GM12872 (cell line): ENCODE measurements around the gene DYRK1A.

Source experiments
- CTCF ChIP-seq: IDR thresholded peaks from 3 replicates; pipeline ENCODE4 v1.5.1; 2011; ENCODE audit warnings: low read depth, mild to moderate bottlenecking, low read length, moderate library complexity; ENCODE audit not compliant: insufficient read depth

Gene DYRK1A

GRCh38 chr21:37509802-37510393 lies 143.3 kb downstream of the DYRK1A start:
- no peak for TF ChIP-seq CTCF

DNA sequence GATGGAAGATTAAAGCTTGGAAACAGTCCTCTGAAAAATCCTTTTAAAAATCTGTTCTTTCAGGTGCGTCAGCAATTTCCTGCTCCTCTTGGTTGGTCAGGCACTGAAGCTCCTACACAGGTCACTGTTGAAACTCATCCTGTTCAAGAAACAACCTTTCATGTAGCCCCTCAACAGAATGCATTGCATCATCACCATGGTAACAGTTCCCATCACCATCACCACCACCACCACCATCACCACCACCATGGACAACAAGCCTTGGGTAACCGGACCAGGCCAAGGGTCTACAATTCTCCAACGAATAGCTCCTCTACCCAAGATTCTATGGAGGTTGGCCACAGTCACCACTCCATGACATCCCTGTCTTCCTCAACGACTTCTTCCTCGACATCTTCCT lies 145.3 kb downstream of the DYRK1A start:
- TF ChIP-seq CTCF, result no peak

- no peak for TF ChIP-seq CTCF
These were observed 146.8 kb downstream of the DYRK1A start for GRCh38 chr21:37513383-37513782.

DNA sequence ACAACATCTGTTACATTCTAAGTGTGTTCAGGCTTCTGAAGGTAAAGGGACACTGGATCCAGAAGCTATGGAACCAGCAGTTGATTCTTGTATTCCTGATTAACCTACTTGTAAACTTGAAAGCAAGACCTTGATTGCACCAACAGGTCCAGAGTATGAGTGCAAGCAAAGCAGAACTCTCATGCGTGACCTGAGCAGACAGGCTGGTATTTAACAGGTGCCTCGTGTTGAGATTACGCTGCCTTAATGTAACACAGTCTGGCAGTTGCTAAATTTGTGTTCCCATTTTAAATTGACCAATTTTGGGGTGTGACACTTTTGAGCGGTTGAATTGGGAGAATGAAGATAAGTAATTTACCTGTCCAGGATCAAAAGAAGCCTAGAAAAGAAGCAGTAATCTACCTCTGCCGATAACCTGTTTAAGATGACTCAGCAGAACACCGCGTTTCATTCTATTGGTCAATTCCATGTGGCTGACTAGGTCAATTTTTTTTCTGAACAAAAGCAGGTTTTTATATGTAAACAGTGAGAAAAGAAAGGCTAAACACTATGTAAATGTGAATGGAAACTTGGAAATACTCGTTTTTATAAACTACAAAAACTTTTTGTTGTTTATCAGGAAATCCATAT lies 147.6 kb downstream of the DYRK1A start:
- TF ChIP-seq CTCF, result no peak

DNA sequence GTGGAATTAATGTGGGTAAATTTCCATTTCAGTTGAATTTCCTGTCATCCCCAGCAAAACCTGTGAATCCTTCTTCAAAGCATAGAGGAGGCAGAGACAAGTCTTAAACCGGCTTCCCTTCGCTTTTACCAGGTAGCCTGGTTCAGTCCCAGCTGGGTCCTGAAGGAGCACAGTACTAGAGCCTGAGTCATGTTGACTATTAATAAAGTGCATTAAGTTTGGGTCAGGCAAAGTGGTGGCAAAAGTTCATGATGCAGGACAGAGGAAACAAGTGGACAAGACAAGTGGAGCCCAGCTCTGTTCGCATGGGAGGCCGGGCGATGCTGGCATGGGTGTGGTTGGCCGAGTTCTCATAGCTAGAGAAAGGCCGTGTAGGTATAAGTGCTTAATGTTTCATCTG lies 150.4 kb downstream of the DYRK1A start:
- TF ChIP-seq CTCF, result no peak

DNA sequence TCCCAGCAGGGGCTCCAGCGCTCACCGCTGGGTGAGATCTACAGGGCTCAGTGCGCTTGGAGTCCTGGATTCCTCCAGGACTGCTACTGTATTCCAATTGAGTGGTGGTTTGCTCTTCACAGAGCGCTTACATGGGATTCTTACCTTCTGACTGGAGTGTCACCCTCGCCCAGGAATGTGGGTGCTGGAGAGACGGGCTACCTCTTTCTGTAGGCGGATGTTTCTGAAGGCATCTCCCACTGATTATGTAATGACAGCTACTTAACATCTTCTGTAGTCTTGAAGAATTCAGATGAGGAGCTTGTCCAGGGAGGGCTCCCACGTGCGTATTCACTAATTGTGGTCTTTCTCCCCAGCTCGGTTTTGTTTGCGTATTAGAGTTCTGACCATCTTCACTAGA lies 154.2 kb downstream of the DYRK1A start:
- no peak for TF ChIP-seq CTCF

- no peak for TF ChIP-seq CTCF
These were observed 155.1 kb downstream of the DYRK1A start for GRCh38 chr21:37521658-37522057.
